Chondrocyte (in vitro differentiated cells): ENCODE data around the gene URM1. TPM values are rescaled to one million over a fixed set of nuclear protein-coding genes. Genes with fewer than 3 reads are reported as not detected.

ENCODE experiments used
- DNase-seq: peaks from one replicate; pipeline ENCODE4 v3.0.0; 2021; ENCODE audit warnings: mixed read lengths, low spot score
- H3K27ac Mint-ChIP-seq: one replicate; pipeline ENCODE4 v1.8.0; 2021; ENCODE audit warnings: mild to moderate bottlenecking, moderate library complexity, mixed read lengths; ENCODE audit not compliant: unreplicated experiment
- H3K27me3 Mint-ChIP-seq: 2 replicates; pipeline ENCODE4 v1.8.0; 2021; ENCODE audit warnings: low read depth, mixed read lengths
- H3K36me3 Mint-ChIP-seq: 2 replicates; pipeline ENCODE4 v1.8.0; 2021; ENCODE audit warnings: low read depth, mixed read lengths
- H3K4me1 Mint-ChIP-seq: 2 replicates; pipeline ENCODE4 v1.8.0; 2021; ENCODE audit warnings: low read depth, mild to moderate bottlenecking, mixed read lengths
- H3K4me3 Mint-ChIP-seq: one replicate; pipeline ENCODE4 v1.8.0; 2021; ENCODE audit warnings: mild to moderate bottlenecking, moderate library complexity, mixed read lengths; ENCODE audit not compliant: unreplicated experiment
- H3K9me3 Mint-ChIP-seq: 2 replicates; pipeline ENCODE4 v1.8.0; 2021; ENCODE audit warnings: low read depth, mixed read lengths
- CTCF ChIP-seq: fragments of 200-600 bp; sonication (generic); IDR thresholded peaks from 2 replicates; pipeline ENCODE4 v1.5.0; 2021; ENCODE audit warnings: antibody characterized with exemption, mild to moderate bottlenecking, moderate library complexity
- total RNA-seq: library from RNA; stranded (reverse); gene quantifications from 3 replicates; pipeline ENCODE4 v1.2.1, GENCODE V29; 2021

URM1 gene
- total RNA-seq, 1 donor from 2014 or later: 50.5 TPM

GRCh38 chr9:128415281-128415680 lies 44.1 kb downstream of the URM1 start:
- H3K36me3 Mint-ChIP-seq: peaks cover 1% of the 10 kb centered on the region
- DNase-seq: no peak
- no peak overlapping the region for H3K4me3 Mint-ChIP-seq
- H3K4me1 Mint-ChIP-seq: peaks cover 13% of the 10 kb centered on the region
- no peak for TF ChIP-seq CTCF
- H3K27ac Mint-ChIP-seq: peak overlapping the region; percentile 3
- no peaks in the 10 kb centered on the region for H3K9me3 Mint-ChIP-seq
- H3K27me3 Mint-ChIP-seq: peaks cover 30% of the 10 kb centered on the region

- H3K36me3 Mint-ChIP-seq: peaks cover 1% of the 10 kb centered on the region
- DNase-seq: no peak
- no peak overlapping the region for H3K27ac Mint-ChIP-seq
- peaks cover 30% of the 10 kb centered on the region for H3K27me3 Mint-ChIP-seq
- peaks cover 13% of the 10 kb centered on the region for H3K4me1 Mint-ChIP-seq
- TF ChIP-seq CTCF: no peak
- no peak overlapping the region for H3K4me3 Mint-ChIP-seq
- H3K9me3 Mint-ChIP-seq: no peaks in the 10 kb centered on the region
These were observed 44.8 kb downstream of the URM1 start for GRCh38 chr9:128416014-128416413.

- Mint-ChIP-seq H3K9me3 (no peaks in the 10 kb centered on the region), H3K36me3 (peaks cover 1% of the 10 kb centered on the region), H3K27ac (no peak overlapping the region), H3K4me3 (no peak overlapping the region), H3K27me3 (peaks cover 27% of the 10 kb centered on the region), H3K4me1 (peaks cover 13% of the 10 kb centered on the region)
- DNase-seq: no peak
- TF ChIP-seq CTCF: no peak
These were observed 45.4 kb downstream of the URM1 start for GRCh38 chr9:128416432-128417019.

- no peak for DNase-seq
- Mint-ChIP-seq H3K27ac (no peak overlapping the region), H3K27me3 (peaks cover 20% of the 10 kb centered on the region), H3K36me3 (peaks cover 2% of the 10 kb centered on the region), H3K9me3 (no peaks in the 10 kb centered on the region), H3K4me1 (peaks cover 27% of the 10 kb centered on the region), H3K4me3 (peak overlapping the region; percentile 66)
- no peak for TF ChIP-seq CTCF
These were observed 48.1 kb downstream of the URM1 start for GRCh38 chr9:128419061-128419925.

GRCh38 chr9:128420060-128420650 lies 49.0 kb downstream of the URM1 start:
- no peaks in the 10 kb centered on the region for H3K9me3 Mint-ChIP-seq
- DNase-seq: no peak
- H3K4me1 Mint-ChIP-seq: peaks cover 27% of the 10 kb centered on the region
- TF ChIP-seq CTCF: peak; percentile 93
- H3K4me3 Mint-ChIP-seq: peak overlapping the region; percentile 66
- H3K36me3 Mint-ChIP-seq: peaks cover 3% of the 10 kb centered on the region
- peak overlapping the region; percentile 32 for H3K27ac Mint-ChIP-seq
- peaks cover 13% of the 10 kb centered on the region for H3K27me3 Mint-ChIP-seq
